Epithelial cell of esophagus (primary cell): Measurements from ENCODE around the gene TNKS2.

Experiments
- DNase-seq: peaks from one replicate; pipeline ENCODE4 v3.0.0; 2010; ENCODE audit warnings: low read depth
- H3K4me3 ChIP-seq: 2 replicates; pipeline ENCODE4 v1.5.1; 2011; ENCODE audit warnings: mild to moderate bottlenecking, low read length, control low read depth
- CTCF ChIP-seq: IDR thresholded peaks from 2 replicates; pipeline ENCODE4 v1.5.1; 2011; ENCODE audit warnings: low read depth, mild to moderate bottlenecking, low read length, control low read depth, inconsistent platforms; ENCODE audit not compliant: insufficient read depth; ENCODE audit errors: missing control alignments

The TNKS2 gene

DNA sequence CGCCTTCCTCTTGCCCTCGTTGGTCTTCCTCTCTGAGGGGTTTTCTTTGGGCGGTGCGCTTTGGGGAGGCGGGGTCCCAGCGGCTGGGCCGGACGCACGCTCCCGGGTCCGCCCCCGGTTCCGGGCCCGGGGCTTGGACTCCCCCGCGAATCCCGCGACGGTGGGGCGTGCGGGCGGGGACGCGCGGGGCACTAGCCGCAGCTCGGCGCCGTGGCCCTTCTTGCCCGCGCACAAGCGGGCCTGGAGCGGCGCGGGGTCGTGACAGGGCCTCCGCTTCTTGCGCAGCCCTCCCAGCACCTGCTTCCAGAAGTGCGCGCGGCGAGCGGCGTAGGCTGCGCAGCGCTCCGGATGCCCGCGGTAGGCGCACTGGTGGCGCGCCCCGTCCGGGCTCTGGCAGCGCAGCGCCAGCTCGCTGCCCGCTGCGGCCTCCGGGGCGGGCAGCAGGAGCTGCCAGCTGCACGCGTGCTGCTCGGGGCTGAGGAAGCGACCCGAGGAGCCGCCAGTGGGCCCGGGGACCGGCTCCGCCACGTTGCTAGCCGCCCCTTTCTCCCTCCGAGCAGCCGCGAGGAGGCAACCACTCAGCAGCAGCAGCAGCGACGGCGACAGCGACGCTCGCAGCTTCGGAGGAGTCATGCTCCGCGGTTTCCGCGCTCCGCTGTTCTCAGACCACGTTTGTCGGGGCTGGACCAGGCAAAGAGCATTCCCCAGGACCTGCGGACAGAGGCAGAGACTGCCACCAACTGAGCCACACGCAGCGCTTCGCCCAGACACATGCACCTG, 110.3 kb downstream of the TNKS2 start:
- peak; percentile 51 for TF ChIP-seq CTCF
- DNase-seq: peak; percentile 69
- peak overlapping the region; percentile 71 for H3K4me3 ChIP-seq

GRCh38 chr10:91909117-91909677, 111.0 kb downstream of the TNKS2 start, which contains the start of gene FGFBP3:
TSS of gene FGFBP3 (minus strand) at chr10:91909486. CDS start at chr10:91908969, 517 bp downstream.
- DNase-seq: peak; percentile 46
- H3K4me3 ChIP-seq: peak within 1 kb of the TSS; percentile 71
- no peak for TF ChIP-seq CTCF

GRCh38 chr10:91910467-91910866, 112.2 kb downstream of the TNKS2 start:
- no peak for DNase-seq
- TF ChIP-seq CTCF: no peak
- no peak overlapping the region for H3K4me3 ChIP-seq
